Cortex of kidney (tissue), 1 donor: ENCODE measurements around the gene HNRNPDL.
"Not testable (repeated sequence)": the region's sequence is repeated elsewhere in the genome, so short reads cannot be mapped to it uniquely, and the experiment has no call there.

Experiments
- DNase-seq: peaks from one replicate; lab custom pipeline; 2025; lab: John Stamatoyannopoulos, UW

HNRNPDL gene

DNA sequence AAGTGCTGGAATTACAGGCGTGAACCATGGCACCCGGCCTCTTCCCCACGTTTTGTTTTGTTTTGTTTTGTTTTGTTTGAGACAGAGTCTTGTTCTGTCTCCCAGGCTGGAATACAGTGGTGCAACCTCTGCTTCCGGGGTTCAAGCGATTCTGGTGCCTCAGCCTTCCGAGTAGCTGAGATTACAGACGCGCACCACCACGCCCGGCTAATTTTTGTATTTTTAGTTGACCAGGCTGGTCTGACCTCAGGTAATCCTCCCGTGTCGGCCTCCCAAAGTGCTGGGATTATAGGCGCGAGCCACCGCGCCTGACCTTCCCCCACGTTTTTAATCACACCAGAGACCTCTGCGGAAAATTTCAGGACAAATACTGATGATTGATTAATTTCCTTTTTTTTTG lies 2.3 kb upstream of the HNRNPDL start:
- no peak for DNase-seq

DNA sequence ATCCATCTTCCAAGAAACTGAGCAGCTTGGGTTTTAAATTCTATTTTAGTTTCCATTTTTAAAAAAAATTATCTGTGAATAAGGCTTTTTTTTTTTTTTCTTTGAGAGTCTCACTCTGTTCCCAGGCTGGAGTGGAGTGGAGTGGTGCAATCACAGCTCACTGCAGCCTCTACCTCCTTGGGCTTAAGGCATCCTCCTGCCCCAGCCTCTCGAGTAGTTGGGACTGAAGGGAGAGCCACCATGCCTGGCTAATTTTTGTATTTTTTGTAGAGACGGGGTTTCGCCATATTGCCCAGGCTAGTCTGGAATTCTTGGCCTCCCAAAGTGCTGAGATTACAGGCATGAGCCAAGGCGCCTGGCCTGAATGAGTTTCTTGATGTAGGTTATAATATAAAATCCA lies 1.6 kb upstream of the HNRNPDL start:
- no peak for DNase-seq

DNA sequence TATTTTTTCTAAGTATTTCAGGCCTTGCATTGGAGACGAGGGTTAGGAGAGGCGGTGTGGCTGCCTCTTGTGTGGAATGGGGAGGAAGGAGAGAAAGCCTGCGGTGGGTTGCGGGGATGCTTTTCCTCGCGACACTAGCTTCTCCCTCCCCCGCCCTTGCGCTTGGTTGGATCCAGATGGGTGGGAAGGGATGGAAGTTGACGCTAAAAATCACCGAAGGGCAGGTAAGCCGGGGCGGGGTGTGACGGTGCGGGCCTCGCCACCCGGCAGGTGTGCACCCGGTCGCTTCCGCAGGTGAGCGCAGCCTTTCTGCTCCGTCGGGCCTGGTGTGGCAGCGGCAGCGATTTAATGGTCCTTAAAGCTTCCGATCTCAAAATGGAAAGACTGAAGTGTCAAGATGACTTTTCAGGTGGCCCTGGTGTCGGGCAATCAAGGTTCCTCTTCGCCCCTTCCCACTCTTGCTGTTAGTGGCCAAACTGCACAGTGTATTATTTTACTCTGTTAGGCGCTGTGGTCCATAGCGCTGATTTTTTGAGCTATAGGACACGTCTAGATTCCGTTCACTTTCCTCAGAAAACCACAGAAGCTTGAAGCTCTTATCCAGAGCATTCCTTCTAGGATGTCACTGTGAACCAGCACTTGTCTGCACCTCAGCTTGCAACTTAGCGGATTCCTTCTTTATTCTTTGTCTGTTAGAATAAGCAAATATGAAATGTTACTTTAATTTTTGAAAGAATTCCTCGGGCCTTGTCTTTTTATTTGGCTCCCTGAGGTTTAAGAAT lies 893 bp upstream of the HNRNPDL start:
- DNase-seq, result no peak

DNA sequence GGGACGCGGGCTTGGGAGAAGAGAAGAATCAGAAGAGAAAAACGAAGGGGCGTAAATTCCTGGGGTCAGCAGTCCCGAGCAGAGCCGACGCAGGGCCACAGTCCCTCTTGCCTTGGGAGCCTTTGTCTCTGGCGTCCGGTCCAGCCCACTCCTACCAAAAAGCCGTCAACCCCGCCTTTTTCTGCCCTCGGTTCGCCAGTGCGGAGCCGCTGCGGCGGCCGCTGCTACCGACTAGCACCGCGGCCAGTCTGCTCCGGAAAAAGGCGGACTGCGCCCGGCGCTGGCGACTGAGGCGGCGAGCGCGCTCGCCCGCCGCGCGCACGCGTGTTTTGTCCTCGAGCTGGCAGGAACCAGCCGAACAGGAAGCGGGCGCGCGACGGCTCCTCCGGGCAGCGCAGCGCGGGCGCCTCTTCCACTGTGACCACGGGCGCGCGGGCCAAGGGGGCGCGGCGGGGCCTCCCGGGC lies 502 bp downstream of the HNRNPDL start:
- DNase-seq, result no peak

DNA sequence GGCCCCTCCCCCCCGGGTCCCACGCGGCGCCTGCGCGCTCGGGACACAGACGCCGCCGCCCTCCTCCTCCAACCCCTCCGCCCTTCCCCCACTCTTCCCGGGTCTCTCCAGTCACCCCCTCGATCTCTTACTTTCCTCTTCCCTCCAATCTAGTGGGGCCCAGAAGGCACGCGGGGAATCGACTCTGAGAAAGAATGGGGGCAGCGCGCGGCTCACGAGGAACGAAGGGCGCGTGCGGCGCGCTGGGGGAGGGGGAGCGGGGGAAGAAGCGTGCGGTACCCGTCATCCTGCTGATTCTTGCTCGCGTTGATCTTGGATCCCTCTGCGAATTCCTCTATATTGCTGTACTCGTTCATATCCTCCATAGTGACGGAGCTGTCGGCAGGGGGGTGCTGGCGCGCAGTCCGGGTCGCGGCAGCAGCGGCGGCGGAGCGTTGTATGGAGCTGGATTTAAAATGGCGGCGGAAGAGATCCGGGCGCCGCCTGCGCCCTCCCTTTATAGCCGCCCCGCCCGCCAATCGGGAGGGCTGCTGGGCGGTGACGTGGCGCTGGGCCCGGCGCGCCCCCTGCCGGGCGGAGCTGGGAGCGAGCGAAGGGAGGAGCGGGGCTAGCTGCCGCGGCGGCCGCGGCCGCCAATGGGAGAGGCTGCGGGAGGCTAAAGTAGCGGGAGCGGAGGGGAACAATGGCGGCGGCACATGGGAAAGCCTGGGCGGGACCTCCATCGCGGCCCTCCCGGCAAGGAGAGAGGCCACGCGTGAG lies 1.1 kb downstream of the HNRNPDL start:
- DNase-seq, result peak; percentile 31

DNA sequence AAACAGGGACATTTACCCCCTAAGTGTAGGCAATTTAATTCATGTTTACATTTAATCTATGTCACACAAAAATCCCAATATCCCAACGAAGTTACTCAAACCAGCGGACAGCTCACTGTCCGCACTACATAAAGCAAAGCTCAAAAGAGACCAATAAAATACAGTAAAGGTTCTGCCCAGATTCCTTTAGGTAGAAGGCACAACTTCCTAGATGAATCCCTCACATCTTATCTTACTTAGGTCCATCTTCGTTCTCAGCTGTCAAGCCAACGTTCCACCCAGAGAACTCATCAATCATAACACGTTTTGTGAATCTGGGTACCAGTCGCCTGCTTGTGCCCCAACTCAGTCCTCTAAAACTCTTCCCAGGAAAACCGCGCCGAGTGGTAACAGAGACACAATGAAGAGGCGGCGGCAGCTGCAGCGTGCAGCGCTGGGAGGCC lies 1.7 kb downstream of the HNRNPDL start:
- no peak for DNase-seq

DNA sequence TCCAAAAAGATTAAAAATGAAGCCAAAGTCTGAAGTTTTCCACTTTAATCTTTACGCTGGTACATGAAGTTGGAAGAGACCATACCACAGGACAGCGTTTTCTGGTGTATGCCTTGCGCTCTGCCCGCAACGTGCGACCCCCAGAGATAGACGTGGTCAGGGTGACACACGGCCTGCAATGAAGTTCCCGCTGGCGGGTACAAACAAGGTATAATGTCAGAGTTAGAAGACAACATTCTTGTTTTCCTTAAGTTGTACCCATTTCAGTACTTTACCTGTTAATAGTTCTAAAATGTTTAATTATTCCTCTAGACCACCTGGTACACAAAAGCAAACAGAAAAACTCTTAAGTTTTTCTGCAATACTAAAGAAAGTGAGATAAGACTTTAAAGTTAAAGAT lies 4.8 kb downstream of the HNRNPDL start:
- no peak for DNase-seq

DNA sequence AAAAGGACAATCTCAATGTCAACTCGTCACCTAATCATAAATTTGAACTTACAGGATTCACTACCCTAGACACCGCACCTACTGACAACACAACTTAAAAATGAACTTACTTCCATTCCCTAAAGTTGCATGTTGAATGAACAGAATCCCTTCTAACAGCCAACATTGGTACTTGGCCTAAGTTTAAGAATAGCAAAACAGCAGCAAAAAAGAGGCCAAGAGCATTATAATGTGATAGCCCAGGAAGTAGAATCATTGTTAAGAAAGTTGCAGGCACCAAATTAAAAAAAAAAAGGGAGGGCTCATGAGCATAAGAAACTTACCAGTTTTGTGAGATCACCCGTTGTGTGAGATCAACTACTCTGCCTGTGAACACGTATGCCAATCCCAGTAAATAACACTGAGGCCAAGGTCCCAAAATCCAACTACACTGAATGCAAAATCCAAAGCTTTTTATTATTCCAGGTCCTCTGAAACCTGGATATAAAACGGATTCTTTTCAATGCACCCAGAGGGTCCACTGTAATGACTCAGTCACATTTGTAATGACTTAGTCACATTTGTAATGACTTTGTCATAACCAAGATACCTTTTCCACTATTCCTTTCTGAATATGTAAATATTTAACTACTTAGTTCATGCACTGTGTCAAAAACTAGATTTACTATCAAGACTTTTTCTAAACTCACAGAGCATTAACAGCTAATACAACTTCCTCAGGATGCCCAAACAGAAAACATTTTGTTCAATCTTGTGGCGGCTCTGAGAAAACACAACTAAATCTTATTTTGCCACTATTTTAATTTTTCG lies 6.8 kb downstream of the HNRNPDL start:
- no peak for DNase-seq

DNA sequence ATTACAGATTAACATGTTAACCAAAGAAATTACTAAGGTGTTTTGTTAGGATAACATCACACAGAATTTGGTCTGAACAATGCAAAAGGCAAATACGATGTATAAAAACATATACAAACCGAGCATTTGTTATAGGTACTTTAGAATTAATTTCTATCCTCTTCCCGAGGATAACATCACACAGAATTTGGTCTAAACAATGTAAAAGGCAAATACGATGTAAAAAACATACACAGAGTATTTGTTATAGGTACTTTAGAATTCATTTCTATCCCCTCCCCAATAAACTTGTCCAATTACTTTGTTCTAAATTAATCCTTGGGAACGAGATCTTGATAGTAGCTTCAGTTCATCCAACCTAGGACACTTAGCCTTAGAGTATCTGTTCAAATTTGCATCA lies 7.6 kb downstream of the HNRNPDL start:
- no peak for DNase-seq

DNA sequence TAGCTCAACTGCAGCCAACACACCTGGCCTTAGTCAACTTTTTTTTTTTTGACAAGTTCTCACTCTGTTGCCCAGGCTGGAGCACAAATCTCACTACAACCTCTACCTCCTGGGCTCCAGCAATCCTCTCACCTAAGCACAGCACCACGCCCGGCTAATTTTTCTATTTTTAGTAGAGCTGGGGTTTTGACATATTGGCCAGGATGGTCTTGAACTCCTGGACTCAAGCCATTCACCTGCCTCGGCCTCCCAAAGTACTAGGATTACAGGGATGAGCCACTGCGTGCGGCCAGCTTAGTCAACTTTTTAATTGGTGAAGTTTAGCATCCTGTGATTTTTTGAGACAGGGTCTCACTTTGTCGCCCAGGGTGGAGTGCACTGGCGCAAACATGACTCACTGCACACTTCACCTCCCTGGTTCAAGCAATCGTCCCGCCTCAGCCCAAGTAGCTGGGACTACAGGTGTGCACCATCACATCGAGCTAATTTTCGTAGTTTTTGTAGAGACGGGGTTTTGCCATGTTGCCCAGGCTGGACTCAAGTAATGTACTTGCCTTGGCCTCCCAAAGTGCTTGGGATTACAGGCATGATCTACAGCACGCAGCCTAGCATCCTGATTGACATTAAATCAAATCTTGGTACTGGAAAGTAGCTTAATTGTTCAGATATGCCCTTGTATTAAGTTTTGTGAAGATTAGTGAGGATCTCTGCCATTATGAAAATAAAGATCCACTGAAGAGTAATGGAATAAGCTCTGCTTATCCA lies 8.3 kb downstream of the HNRNPDL start:
- DNase-seq, result no peak

DNA sequence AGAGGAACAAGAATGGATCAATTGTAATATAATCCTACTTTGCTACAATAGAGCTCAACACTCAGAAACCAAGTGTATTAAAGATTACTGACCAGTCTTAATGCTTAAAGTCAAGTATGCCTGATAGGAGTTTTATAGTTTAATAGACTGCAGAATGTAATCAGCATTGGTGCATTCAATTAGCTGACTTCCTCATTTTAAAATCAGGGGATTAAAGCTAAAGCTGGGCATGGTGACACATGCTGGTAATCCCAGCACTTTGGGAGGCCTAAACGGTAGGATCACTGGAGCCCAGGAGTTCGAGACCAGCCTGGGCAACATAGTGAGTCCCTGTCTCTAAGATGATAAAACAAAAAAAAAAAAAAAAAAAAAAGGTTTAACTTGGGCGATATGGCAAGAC lies 10.8 kb downstream of the HNRNPDL start:
- no peak for DNase-seq

DNA sequence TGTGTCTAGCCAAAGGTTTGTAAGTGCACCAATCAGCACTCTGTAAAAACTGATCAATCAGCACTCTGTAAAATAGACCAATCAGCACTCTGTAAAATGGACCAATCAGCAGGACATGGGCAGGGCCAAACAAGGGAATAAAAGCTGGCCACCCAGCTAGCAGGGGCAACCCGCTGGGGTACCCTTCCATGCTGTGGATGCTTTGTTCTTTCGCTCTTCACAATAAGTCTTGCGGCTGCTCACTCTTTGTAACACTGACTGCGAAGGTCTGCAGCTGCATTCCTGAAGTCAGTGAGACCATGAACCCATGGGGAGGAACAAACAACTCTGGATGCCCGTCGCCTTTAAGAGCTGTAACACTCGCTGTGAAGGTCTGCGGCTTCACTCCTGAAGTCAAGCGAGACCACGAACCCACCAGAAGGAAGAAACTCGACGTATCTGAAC lies 14.3 kb downstream of the HNRNPDL start:
- DNase-seq, result no peak

DNA sequence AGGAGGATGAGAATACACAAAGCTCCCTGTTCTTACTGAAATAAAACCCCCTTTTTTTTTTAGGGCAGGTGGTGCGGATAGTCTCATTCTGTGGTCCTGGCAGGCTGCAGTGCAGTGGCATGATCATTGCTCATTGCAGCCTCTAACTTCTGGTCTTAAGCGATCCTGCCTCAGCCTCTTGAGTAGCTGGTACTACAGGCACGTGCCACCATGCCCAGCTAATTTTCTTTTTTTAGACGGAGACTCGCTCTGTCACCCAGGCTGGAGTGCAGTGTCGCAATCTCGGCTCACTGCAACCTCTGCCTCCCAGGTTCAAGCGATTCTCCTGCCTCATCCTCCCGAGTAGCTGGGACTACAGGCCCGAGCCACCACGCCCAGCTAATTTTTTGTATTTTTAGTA lies 15.2 kb downstream of the HNRNPDL start:
- DNase-seq, result not testable (repeated sequence)

DNA sequence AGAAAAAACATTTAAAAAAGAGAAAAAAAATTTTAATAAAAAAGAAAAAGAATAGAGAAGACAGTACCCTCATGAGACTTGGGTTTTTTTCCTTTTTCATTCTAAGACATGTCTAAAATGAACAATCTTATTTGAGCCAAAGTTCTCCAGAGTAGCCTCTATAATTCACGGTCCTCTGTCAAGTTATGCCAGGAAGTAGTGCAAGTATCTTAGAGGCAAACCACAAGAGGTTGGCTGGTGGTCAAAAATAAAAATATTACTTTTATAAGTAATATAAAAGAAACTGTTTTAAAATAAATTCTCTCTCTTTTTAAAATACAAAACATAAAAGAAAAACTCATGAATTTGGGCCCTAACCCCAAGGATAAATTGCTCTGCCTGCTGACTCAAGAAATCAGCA lies 26.5 kb downstream of the HNRNPDL start:
- no peak for DNase-seq

DNA sequence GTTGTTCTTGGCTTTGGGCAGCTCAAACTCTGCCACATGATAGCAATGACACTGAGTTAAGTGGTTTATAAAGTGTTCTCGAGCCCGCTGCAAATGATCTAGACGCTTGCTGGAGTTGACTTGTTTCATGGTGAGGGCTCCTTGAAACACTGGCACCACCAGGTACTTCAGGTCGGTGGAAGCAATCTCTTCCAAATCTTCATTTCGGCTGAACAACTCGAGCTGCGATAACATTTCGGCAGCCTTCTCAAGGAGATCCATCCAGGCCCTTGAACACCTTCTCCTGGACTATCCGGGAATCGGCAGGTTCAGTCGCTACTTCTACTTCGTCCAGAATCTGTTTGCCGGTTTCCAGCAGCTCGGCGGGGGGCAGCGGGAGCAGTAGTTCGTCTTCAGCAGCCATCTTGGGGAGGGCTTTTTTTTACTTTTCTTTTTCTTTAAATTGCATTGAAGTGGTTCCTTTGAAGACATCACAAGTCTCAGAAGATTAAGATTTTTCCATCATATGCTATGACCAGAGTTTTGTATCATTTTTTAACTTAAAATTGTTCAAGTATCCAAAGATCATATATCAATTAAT lies 28.0 kb downstream of the HNRNPDL start:
- DNase-seq, result no peak

DNA sequence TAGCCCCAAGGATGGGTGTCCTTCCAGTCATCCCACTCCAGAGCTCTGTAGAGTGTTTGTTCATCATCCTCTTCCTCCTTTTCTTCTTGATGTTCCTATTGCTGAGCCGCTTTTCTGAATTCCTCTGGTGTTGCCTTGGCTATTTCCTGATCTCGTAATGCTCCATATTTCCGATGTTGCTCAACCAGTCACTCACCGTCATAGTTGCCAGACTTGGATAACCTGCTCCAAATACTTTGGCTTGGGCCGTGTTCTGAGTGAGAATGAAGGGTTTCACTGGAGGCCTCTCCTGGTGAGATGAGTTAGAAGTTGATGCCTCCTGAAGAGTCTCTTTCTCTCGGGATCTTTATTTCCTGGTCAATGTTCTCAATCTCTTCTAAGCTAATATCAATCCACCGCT lies 28.7 kb downstream of the HNRNPDL start:
- DNase-seq, result no peak

DNA sequence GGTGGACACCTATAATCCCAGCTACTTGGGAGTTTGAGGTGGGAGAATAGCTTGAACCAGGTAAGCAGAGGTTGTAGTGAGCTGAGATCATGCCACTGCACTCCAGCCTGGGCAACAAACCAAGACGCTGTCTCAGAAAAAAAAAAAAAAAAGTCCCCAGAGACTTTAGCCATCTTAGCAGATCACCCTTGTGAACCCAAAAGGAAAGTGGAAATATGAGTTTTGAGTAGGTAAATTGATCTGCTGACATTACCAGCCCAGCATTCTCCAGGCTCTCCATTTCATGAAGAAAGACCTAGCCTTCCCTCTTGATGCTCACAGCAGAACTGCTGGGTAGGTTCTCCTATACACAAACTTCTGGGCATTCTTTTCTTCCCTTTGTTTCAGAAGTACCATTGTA lies 32.0 kb downstream of the HNRNPDL start:
- no peak for DNase-seq

DNA sequence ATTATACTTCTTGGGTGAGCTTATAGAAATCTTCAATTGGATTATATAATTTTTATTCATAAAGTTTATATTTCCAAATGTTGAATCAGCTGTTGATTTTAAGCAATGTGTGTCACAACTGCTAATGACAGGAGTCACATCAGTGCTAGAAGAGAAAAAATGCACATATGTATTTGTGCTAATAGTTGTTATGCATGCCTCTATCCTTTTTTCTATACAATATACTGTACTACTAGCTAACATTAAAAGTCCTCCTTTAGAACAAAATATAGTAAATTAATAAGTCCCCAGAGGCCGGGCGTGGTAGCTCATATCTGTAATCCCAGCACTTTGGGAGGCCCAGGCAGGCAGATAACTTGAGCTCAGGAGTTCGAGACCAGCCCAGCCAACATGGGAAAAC lies 32.7 kb downstream of the HNRNPDL start:
- no peak for DNase-seq

DNA sequence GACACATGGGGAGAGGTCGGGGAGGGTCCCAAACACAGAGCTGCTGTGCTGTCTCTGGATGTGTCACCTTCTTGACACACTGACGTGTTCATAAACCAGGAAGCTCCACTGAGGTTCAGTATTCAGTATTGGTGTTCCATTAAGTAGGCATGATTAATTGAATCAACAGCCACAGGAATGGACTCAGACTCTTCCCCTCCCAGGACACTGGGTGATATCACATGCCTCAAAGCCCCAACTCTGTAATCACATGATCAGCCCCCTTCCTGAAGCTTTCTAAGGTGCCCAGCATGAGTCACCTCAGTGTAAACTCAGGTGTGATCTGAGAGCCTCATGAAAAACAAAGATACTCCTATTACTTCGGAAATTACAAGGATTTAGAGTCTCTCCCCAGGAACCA lies 35.4 kb downstream of the HNRNPDL start:
- DNase-seq, result no peak

DNA sequence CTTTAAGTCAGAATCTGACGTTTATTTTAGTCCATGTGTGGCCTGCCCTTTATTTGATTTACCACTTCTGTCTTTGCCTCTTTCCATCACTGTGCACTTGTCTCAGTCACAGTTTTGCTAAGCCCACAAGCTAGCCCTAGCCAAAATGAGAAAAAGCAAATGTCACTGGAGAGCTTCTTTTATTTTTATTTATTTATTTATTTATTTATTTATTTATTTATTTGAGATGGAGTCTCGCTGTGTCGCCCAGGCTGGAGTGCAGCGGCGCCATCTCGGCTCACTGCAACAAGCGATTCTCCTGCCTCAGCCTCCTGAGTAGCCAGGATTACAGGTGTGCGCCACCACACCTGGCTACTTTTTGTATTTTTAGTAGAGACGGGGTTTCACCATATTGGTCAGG lies 40.2 kb downstream of the HNRNPDL start:
- DNase-seq, result not testable (repeated sequence)

DNA sequence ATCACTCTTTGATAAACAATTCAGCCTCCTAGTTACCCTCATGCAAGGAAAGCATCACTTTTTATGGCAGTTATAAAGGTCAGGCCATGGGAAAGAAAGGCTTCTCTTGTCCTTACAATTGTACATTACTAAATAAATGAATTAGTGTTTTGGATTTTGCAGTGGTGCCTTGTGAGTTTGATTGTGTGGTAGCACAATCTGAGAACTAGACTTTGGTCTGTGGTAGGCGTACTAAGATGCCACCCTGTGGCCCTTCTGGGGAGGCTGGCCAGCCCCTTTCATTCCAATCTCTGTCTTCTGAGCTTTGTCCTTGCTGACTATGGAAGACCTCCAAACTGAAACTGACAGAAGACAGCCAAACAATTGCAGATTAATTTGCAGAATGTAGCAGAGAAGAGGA lies 41.9 kb downstream of the HNRNPDL start:
- DNase-seq, result no peak
